Heart left ventricle (tissue), 16 donors: ENCODE results near the gene CEP85. TPM values are rescaled to one million over a fixed set of nuclear protein-coding genes. Genes with fewer than 3 reads are reported as not detected.
A peak's percentile ranks its signal among the peaks of the same experiment; 100 is the strongest.

Source experiments
- ATAC-seq, 4 donors: fragments of 200-7000 bp; cut with Tn5 transposase; one replicate each; pipeline ENCODE4 v1.9.1; 2020 to 2022; ENCODE audit warnings: moderate library complexity in 4 of 4, mild to moderate bottlenecking in 3 of 4, moderate number of reproducible peaks in 1 of 4
- DNase-seq, 5 donors: peaks; one replicate each; pipeline ENCODE4 v3.0.0-alpha.2; 2020
- H3K27ac ChIP-seq, 12 donors: fragments of 200-600 bp; sonication (generic) in 4 of 12; one replicate each; pipeline versions ENCODE4 v1.5.0 to v1.8.0; 2016 to 2022; ENCODE audit warnings: mild to moderate bottlenecking in 2 of 12
- H3K27me3 ChIP-seq, 9 donors: fragments of 200-600 bp; sonication (generic) in 2 of 9; one replicate each; pipeline versions ENCODE4 v1.5.1 to v1.8.0; 2016 to 2022; ENCODE audit warnings: mild to moderate bottlenecking in 3 of 9
- H3K36me3 ChIP-seq, 9 donors: fragments of 200-600 bp; sonication (generic) in 2 of 9; one replicate each; pipeline versions ENCODE4 v1.5.0 to v1.8.0; 2018 to 2022; ENCODE audit warnings: mild to moderate bottlenecking in 2 of 9
- H3K4me1 ChIP-seq, 12 donors: fragments of 200-600 bp; sonication (generic) in 4 of 12; one replicate each; pipeline versions ENCODE4 v1.5.0 to v1.8.0; 2016 to 2022; ENCODE audit warnings: mild to moderate bottlenecking in 3 of 12
- H3K4me3 ChIP-seq, 12 donors: fragments of 200-600 bp; sonication (generic) in 4 of 12; one replicate each; pipeline versions ENCODE4 v1.5.0 to v1.8.0; 2017 to 2022; ENCODE audit warnings: mild to moderate bottlenecking in 9 of 12, moderate library complexity in 4 of 12
- H3K9me3 ChIP-seq, 12 donors: fragments of 200-600 bp; sonication (generic) in 4 of 12; one replicate each; pipeline versions ENCODE4 v1.5.0 to v1.8.0; 2016 to 2022; ENCODE audit warnings: mild to moderate bottlenecking in 1 of 12
- CTCF ChIP-seq, 12 donors: fragments of 200-600 bp; sonication (generic) in 4 of 12; IDR thresholded peaks; one replicate each; pipeline versions ENCODE4 v1.5.0 to v1.8.0; 2018 to 2022; ENCODE audit warnings: antibody characterized with exemption in 12 of 12, mild to moderate bottlenecking in 5 of 12
- POLR2A ChIP-seq, 2 donors: fragments of 450-650 bp; IDR thresholded peaks; one replicate each; pipeline ENCODE4 v1.6.1; 2017; ENCODE audit warnings: antibody characterized with exemption in 2 of 2, mild to moderate bottlenecking in 2 of 2, moderate library complexity in 2 of 2
- WGBS, 4 donors: extraction: QIAGEN DNeasy Blood & Tissue Kit in 2 of 4; methylation state at CpG; one replicate each; pipeline versions ENCODE4 v1.1.5 to v1.1.7; 2013 to 2018; 5-methylcytosine and 5-hydroxymethylcytosine counted together
- intact Hi-C, 10 donors: fragments of 100-400 bp; cut with DNase I; formaldehyde crosslinking; loops; one replicate each; pipeline versions ENCODE4 v1.11.1 to v1.14.2; 2022
- polyA plus RNA-seq, 2 donors: library from polyadenylated mRNA; stranded (reverse); fragments of 200-250 nt; gene quantifications; one replicate each; pipeline ENCODE4 v1.2.3, GENCODE V29; 2013
- total RNA-seq, 9 donors: library from RNA; depleted of rRNA in 2 of 9; stranded (reverse); fragments of >200 nt in 2 of 9; fragmentation: NEBNext Ultra II Directional in 3 of 9; extraction: Animal tissue kit (Norgen Biotek cat#: 25700) in 3 of 9; gene quantifications; one replicate each; pipeline versions ENCODE4 v1.1.0 to v1.2.4, GENCODE V29; 2016 to 2023
- donor health status: ischemic (EF 13 %, LVEDD 7.1; RV severe dilation, severe dysfunction).
- donor health status: healthy with polysubstance abuse.
- donor health status: DM: no; HTN: yes; CAD: no.
- donor health status: DM: no; HTN: no; CAD: no.
- donor health status: ischemic (EF 25% LVEDD 6.9; RV normal size, moderate dysfunction).
- donor health status: ischemic (EF 25% LVEDD 5.7; RV mildly dilated, moderate dysfunction).
- donor health status: healthy.
- donor health status: DM: yes; HTN: yes; CAD: no.
- donor health status: ischemic (EF 35%, LVEDD 5.7; RV mildly dilated, moderate dysfunction).
- donor health status: nonischemic (EF 11% LVEDD 7.7; RV severe dilation, severe dysfunction).
- donor health status: DM: yes; HTN: yes; CAD: no.
- donor health status: PGD.
- donor health status: ischemic (EF 29% LVEDD 5.4; RV normal size, mild dysfunction).
- donor health status: nonischemic (EF 23%, LVEDD 6.1; RV moderate dilation, normal function).

The CEP85 gene
- total and polyA plus RNA-seq, 11 donors: 13.4 to 180 (median 41.6) TPM

- Histone ChIP-seq H3K9me3 (no peaks in the 10 kb centered on the region), H3K27me3 (no peaks in the 10 kb centered on the region), H3K4me3 (peak overlapping the region in 2 of 12 donors; percentile 30 to 34), H3K36me3 (no peaks in the 10 kb centered on the region), H3K27ac (peak overlapping the region in 1 of 12 donors; percentile 60), H3K4me1 (peaks cover 0 to 47% (median 7%) of the 10 kb centered on the region in 12 donors)
- peak; percentile 81 to 92 (median 90) for TF ChIP-seq CTCF (IDR thresholded peaks at IDR 0.05)
- no peak for TF ChIP-seq POLR2A (IDR thresholded peaks at IDR 0.05)
- 12 to 15% (median 14%) methylated on average over 16 of the region's 16 CpGs for WGBS, 4 donors
- ATAC-seq (peak; percentile 82 to 94 (median 92)), DNase-seq (peak; percentile 89 to 95 (median 92))
- intact Hi-C loops: loop anchor here (1.0 to 10.0 kb wide), 18 partner anchors 34 to 219 kb away; partner anchors contain the start of genes C1orf232 (in 3 of the 10), ZNF593 (in 3 of the 10), CNKSR1 (in 1 of the 10) and ZNF593OS (in 1 of the 10)
Measured at GRCh38 chr1:26321315-26322041, 87.5 kb downstream of the CEP85 start.

GRCh38 chr1:26322042-26322331, 88.0 kb downstream of the CEP85 start:
- ATAC-seq (no peak), DNase-seq (no peak)
- Histone ChIP-seq H3K27ac (no peak overlapping the region), H3K9me3 (no peaks in the 10 kb centered on the region), H3K4me3 (no peak overlapping the region), H3K36me3 (no peaks in the 10 kb centered on the region), H3K27me3 (no peaks in the 10 kb centered on the region), H3K4me1 (peaks cover 0 to 42% (median 7%) of the 10 kb centered on the region in 12 donors)
- TF ChIP-seq CTCF (IDR thresholded peaks at IDR 0.05) (no peak), POLR2A (IDR thresholded peaks at IDR 0.05) (no peak)
- WGBS, 4 donors: 62 to 71% (median 64%) methylated on average over 10 of the region's 10 CpGs
- intact Hi-C loops: loop anchor here (1.0 to 10.0 kb wide), 10 partner anchors 35 to 220 kb away; partner anchors contain the start of genes C1orf232 (in 2 of the 10), ZNF593 (in 2 of the 10), CNKSR1 (in 1 of the 10) and ZNF593OS (in 1 of the 10)

GRCh38 chr1:26323382-26323781, 89.4 kb downstream of the CEP85 start:
- 95 to 97% (median 97%) methylated on average over 2 of the region's 2 CpGs for WGBS, 4 donors
- H3K4me1 ChIP-seq: peaks cover 0 to 28% (median 6%) of the 10 kb centered on the region in 12 donors

More at GRCh38 chr1:26323382-26323781, 89.4 kb downstream of the CEP85 start:
- Histone ChIP-seq H3K4me3 (no peak overlapping the region), H3K27ac (no peak overlapping the region), H3K27me3 (no peaks in the 10 kb centered on the region), H3K36me3 (no peaks in the 10 kb centered on the region), H3K9me3 (no peaks in the 10 kb centered on the region)
- DNase-seq: no peak
- no peak for ATAC-seq
- intact Hi-C loops: loop anchor here (2.0 to 10.0 kb wide), 9 partner anchors 36 to 221 kb away; partner anchors contain the start of genes C1orf232 (in 2 of the 10), ZNF593 (in 2 of the 10), CNKSR1 (in 1 of the 10) and ZNF593OS (in 1 of the 10)
- no peak for TF ChIP-seq POLR2A (IDR thresholded peaks at IDR 0.05)
- TF ChIP-seq CTCF (IDR thresholded peaks at IDR 0.05): no peak
